CD4-positive, alpha-beta T cell treated with Interleukin-15 for 4 hours (primary cell): ENCODE data around the gene PDLIM4.

Experiments
- DNase-seq: peaks from one replicate; pipeline ENCODE4 v3.0.0-alpha.2; 2020; ENCODE audit warnings: low spot score

PDLIM4 gene

GRCh38 chr5:132309679-132310078 is 52.2 kb downstream of the PDLIM4 start:
- DNase-seq = no peak

- no peak for DNase-seq
These were observed 52.8 kb downstream of the PDLIM4 start for GRCh38 chr5:132310141-132310834.

- no peak for DNase-seq
These were observed 55.9 kb downstream of the PDLIM4 start for GRCh38 chr5:132313366-132313765.

- no peak for DNase-seq
These were observed 56.5 kb downstream of the PDLIM4 start for GRCh38 chr5:132313961-132314432.

GRCh38 chr5:132315529-132316067 is 58.1 kb downstream of the PDLIM4 start:
- DNase-seq = no peak

GRCh38 chr5:132319975-132320374 is 62.5 kb downstream of the PDLIM4 start:
- no peak for DNase-seq

- no peak for DNase-seq
These were observed 63.7 kb downstream of the PDLIM4 start for GRCh38 chr5:132321109-132321721.

- no peak for DNase-seq
These were observed 64.8 kb downstream of the PDLIM4 start for GRCh38 chr5:132322266-132322665.
